Mucosa of descending colon (tissue), 3 donors: ENCODE measurements around the gene COL18A1. TPM values are rescaled to one million over a fixed set of nuclear protein-coding genes. Genes with fewer than 3 reads are reported as not detected.

Experiments
- ATAC-seq: fragments of 200-7000 bp; cut with Tn5 transposase; one replicate; pipeline ENCODE4 v1.9.1; 2020; ENCODE audit warnings: mild to moderate bottlenecking, moderate library complexity
- DNase-seq, 3 donors: peaks; one replicate each; pipeline ENCODE4 v3.0.0-alpha.2; 2020
- H3K36me3 ChIP-seq: fragments of 200-600 bp; one replicate; pipeline ENCODE4 v1.8.0; 2021; ENCODE audit warnings: low read depth, mild to moderate bottlenecking
- H3K4me1 ChIP-seq: fragments of 200-600 bp; one replicate; pipeline ENCODE4 v1.8.0; 2021; ENCODE audit warnings: low read depth, mild to moderate bottlenecking
- H3K4me3 ChIP-seq: fragments of 200-600 bp; one replicate; pipeline ENCODE4 v1.8.0; 2021; ENCODE audit warnings: mild to moderate bottlenecking
- H3K9me3 ChIP-seq: fragments of 200-600 bp; one replicate; pipeline ENCODE4 v1.8.0; 2021; ENCODE audit warnings: mild to moderate bottlenecking
- intact Hi-C, 2 donors: fragments of 100-400 bp; cut with DNase I in 1 of 2; cut with micrococcal nuclease in 1 of 2; formaldehyde crosslinking; loops; one replicate each; pipeline versions ENCODE4 v1.11.0 to v1.11.1; 2022; cut with DNase I, micrococcal nuclease
- total RNA-seq, 3 donors: library from RNA; stranded (reverse); fragmentation: NEBNext Ultra II Directional in 2 of 3; extraction: Animal tissue kit (Norgen Biotek cat#: 25700) in 2 of 3; gene quantifications; one replicate each; pipeline versions ENCODE4 v1.2.1 to v1.2.4, GENCODE V29; 2021 to 2023
- TF ChIP-seq, protein P1 (sequence below): fragments of 200-600 bp; IDR thresholded peaks from one replicate; pipeline ENCODE4 v1.8.0; 2022; ENCODE audit warnings: antibody characterized with exemption, mild to moderate bottlenecking
- donor health status: DM: no; HTN: no; CAD: no; lungs with moderate emphysema.
- donor health status: DM: no; HTN: no; CAD: no.
- donor health status: DM: no; HTN: yes; CAD: no.

The COL18A1 gene
- total RNA-seq, 3 donors from 2014 or later, result 4.6 to 46.9 (median 21.3) TPM

- intact Hi-C loops, result no loop called here
- Histone ChIP-seq H3K36me3 (no peaks in the 10 kb centered on the region), H3K9me3 (peaks cover 31% of the 10 kb centered on the region), H3K4me1 (peaks cover 6% of the 10 kb centered on the region), H3K4me3 (no peak overlapping the region)
- TF ChIP-seq, protein P1, sequence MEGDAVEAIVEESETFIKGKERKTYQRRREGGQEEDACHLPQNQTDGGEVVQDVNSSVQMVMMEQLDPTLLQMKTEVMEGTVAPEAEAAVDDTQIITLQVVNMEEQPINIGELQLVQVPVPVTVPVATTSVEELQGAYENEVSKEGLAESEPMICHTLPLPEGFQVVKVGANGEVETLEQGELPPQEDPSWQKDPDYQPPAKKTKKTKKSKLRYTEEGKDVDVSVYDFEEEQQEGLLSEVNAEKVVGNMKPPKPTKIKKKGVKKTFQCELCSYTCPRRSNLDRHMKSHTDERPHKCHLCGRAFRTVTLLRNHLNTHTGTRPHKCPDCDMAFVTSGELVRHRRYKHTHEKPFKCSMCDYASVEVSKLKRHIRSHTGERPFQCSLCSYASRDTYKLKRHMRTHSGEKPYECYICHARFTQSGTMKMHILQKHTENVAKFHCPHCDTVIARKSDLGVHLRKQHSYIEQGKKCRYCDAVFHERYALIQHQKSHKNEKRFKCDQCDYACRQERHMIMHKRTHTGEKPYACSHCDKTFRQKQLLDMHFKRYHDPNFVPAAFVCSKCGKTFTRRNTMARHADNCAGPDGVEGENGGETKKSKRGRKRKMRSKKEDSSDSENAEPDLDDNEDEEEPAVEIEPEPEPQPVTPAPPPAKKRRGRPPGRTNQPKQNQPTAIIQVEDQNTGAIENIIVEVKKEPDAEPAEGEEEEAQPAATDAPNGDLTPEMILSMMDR, result no peak
- DNase-seq, result no peak
- no peak for ATAC-seq
Measured at GRCh38 chr21:45518742-45519141, 113.8 kb downstream of the COL18A1 start.

DNA sequence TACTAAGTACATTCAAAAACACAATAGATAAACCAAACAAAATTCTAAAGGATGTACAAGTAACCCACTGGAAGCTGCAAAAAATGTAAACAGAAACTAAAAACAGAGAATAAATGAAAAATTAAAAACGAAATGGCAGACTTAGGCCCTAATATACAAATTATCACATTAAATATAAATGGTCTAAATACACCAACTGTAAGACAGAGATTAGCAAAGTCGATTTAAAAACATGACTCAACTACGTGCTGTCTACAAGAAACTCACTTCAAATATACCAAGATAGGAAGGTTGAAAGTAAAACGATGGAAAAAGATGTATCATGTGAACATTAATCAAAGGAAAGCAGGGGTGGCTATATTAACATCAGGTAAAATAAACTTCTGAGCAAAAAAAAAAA, 114.2 kb downstream of the COL18A1 start:
- DNase-seq (no peak), ATAC-seq (no peak)
- Histone ChIP-seq H3K4me3 (no peak overlapping the region), H3K36me3 (no peaks in the 10 kb centered on the region), H3K4me1 (peaks cover 2% of the 10 kb centered on the region), H3K9me3 (peaks cover 31% of the 10 kb centered on the region)
- intact Hi-C loops, result no loop called here
- TF ChIP-seq, protein P1, result no peak

GRCh38 chr21:45521241-45521640, 116.3 kb downstream of the COL18A1 start:
- DNase-seq, result no peak
- ATAC-seq, result no peak
- H3K4me1 ChIP-seq, result peaks cover 5% of the 10 kb centered on the region
- intact Hi-C loops, result no loop called here
- no peaks in the 10 kb centered on the region for H3K36me3 ChIP-seq
- TF ChIP-seq, protein P1, result no peak
- H3K4me3 ChIP-seq, result no peak overlapping the region
- H3K9me3 ChIP-seq, result peaks cover 31% of the 10 kb centered on the region

DNA sequence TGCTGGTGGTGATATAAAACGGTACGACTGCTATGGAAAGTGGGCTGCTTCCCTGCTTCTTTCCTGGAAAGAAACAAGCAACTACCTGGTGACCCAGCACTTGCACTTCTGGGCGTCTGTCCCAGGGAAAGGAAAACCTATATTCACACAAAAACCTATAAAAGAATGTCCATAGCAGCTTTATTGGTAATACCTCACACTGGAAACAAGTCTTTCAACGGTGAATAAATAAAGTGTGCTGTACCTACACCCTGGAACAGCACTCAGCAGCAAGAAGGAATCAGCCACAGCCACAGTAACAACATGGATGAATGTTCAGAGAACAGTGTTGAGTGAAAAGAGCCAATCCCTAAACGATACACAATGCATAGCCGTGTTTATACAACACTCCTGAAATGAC, 117.4 kb downstream of the COL18A1 start:
- H3K36me3 ChIP-seq, result no peaks in the 10 kb centered on the region
- intact Hi-C loops, result no loop called here

DNA sequence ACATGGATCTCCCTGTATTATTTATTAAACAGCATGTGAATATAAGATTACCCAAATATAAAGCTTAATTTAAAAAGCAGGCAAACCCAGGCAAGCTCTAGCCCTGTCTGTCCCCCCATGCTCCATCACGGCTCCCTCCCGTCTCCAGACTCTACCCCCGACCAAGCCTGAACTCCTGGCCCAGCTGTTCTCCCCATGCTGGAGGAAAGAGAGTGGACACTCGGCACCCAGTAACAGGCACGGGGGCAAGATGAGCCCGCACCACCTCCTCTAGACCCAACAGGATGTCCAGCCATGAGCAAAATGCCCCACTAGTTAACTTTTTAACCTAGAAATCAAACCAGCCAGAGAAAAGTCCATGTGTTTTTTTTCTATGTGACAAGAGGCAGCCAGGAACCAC, 118.0 kb downstream of the COL18A1 start:
- intact Hi-C loops, result no loop called here
- ATAC-seq (no peak), DNase-seq (peak in 1 of 3 donors; percentile 6)
- Histone ChIP-seq H3K36me3 (no peaks in the 10 kb centered on the region), H3K4me1 (peaks cover 5% of the 10 kb centered on the region), H3K4me3 (no peak overlapping the region), H3K9me3 (peaks cover 31% of the 10 kb centered on the region)
- TF ChIP-seq, protein P1, result no peak

More for the DNA sequence above, 117.4 kb downstream of the COL18A1 start:
- Histone ChIP-seq H3K4me1 (peaks cover 5% of the 10 kb centered on the region), H3K4me3 (no peak overlapping the region), H3K9me3 (peaks cover 31% of the 10 kb centered on the region)
- no peak for DNase-seq
- ATAC-seq, result no peak
- TF ChIP-seq, protein P1, result no peak
